NB4 (cell line): ENCODE data around the gene CACNA1B.

ENCODE experiments used
- DNase-seq: peaks from one replicate; pipeline ENCODE4 v3.0.0; 2010; ENCODE audit warnings: low read depth
- H3K4me3 ChIP-seq: one replicate; pipeline ENCODE4 v1.5.1; 2011; ENCODE audit warnings: mild to moderate bottlenecking, low read depth, low read length, moderate library complexity
- CTCF ChIP-seq: IDR thresholded peaks from one replicate; pipeline ENCODE4 v1.5.1; 2012; ENCODE audit warnings: low read depth, low read length
- MAX ChIP-seq: IDR thresholded peaks from 2 replicates; pipeline ENCODE4 v1.6.1; 2011; ENCODE audit warnings: low read depth, low read length
- MYC ChIP-seq: IDR thresholded peaks from 2 replicates; pipeline ENCODE4 v1.6.1; 2011; ENCODE audit warnings: low read depth, low read length
- POLR2A ChIP-seq: IDR thresholded peaks from 2 replicates; pipeline ENCODE4 v1.6.1; 2011; ENCODE audit warnings: mild to moderate bottlenecking; ENCODE audit not compliant: insufficient read length; ENCODE audit errors: extremely low read depth

The CACNA1B gene

GRCh38 chr9:138063785-138064184 lies 186.2 kb downstream of the CACNA1B start:
- no peak for DNase-seq
- no peak overlapping the region for H3K4me3 ChIP-seq
- no peak for TF ChIP-seq POLR2A

GRCh38 chr9:138064547-138064946 lies 187.0 kb downstream of the CACNA1B start:
- no peak for TF ChIP-seq MYC
- TF ChIP-seq MAX = no peak
- no peak for TF ChIP-seq POLR2A
- TF ChIP-seq CTCF = no peak
- H3K4me3 ChIP-seq = no peak overlapping the region
- no peak for DNase-seq

GRCh38 chr9:138065287-138065686 lies 187.7 kb downstream of the CACNA1B start:
- no peak for TF ChIP-seq MYC
- TF ChIP-seq CTCF = no peak
- no peak for TF ChIP-seq MAX
- TF ChIP-seq POLR2A = no peak
- DNase-seq = no peak
- no peak overlapping the region for H3K4me3 ChIP-seq

GRCh38 chr9:138066049-138066448 lies 188.5 kb downstream of the CACNA1B start:
- TF ChIP-seq CTCF (peak; percentile 7), POLR2A (no peak), MAX (no peak), MYC (no peak)
- DNase-seq = no peak
- H3K4me3 ChIP-seq = no peak overlapping the region

GRCh38 chr9:138067613-138068367 lies 190.2 kb downstream of the CACNA1B start:
- TF ChIP-seq MYC = no peak
- TF ChIP-seq CTCF = no peak
- TF ChIP-seq MAX = no peak
- TF ChIP-seq POLR2A = no peak
- no peak overlapping the region for H3K4me3 ChIP-seq
- no peak for DNase-seq

GRCh38 chr9:138068601-138069035 lies 191.0 kb downstream of the CACNA1B start:
- no peak overlapping the region for H3K4me3 ChIP-seq
- TF ChIP-seq CTCF (no peak), MYC (no peak), MAX (no peak), POLR2A (no peak)
- DNase-seq = no peak
